H1 (cell line): ENCODE results near the gene KDSR. TPM values are rescaled to one million over a fixed set of nuclear protein-coding genes. Genes with fewer than 3 reads are reported as not detected.

Experiments used
- CBX8 ChIP-seq: fragments of 300-800, 300-1000 bp; sonication (generic); IDR thresholded peaks from 2 replicates; pipeline ENCODE4 v1.7.1; 2016; ENCODE audit warnings: low read depth, low read length, borderline replicate concordance
- CHD1 ChIP-seq: IDR thresholded peaks from 2 replicates; pipeline ENCODE4 v1.6.1; 2012; ENCODE audit warnings: low read depth, low read length, improper control_type of control experiment
- CHD2 ChIP-seq: IDR thresholded peaks from 2 replicates; pipeline ENCODE4 v1.6.1; 2012; ENCODE audit warnings: low read length, improper control_type of control experiment
- CHD7 ChIP-seq: fragments of 300-600 bp; sonication (generic); IDR thresholded peaks from 2 replicates; pipeline ENCODE4 v1.7.1; 2012; ENCODE audit warnings: low read length, moderate library complexity, mild to moderate bottlenecking, inconsistent platforms; ENCODE audit not compliant: insufficient replicate concordance
- EGR1 ChIP-seq: IDR thresholded peaks from 2 replicates; pipeline ENCODE4 v1.6.1; 2011; ENCODE audit warnings: low read depth, low read length, borderline replicate concordance
- MAFK ChIP-seq: IDR thresholded peaks from 2 replicates; pipeline ENCODE4 v1.6.1; 2012; ENCODE audit warnings: low read depth, mild to moderate bottlenecking, improper control_type of control experiment, low read length
- RFX5 ChIP-seq: IDR thresholded peaks from 2 replicates; pipeline ENCODE4 v1.6.1; 2011; ENCODE audit warnings: low read depth, low read length, improper control_type of control experiment, borderline replicate concordance
- SP2 ChIP-seq: IDR thresholded peaks from 2 replicates; pipeline ENCODE4 v1.6.1; 2012; ENCODE audit warnings: mild to moderate bottlenecking, low read length, inconsistent platforms
- TEAD4 ChIP-seq: IDR thresholded peaks from 2 replicates; pipeline ENCODE4 v1.6.1; 2012; ENCODE audit warnings: low read depth, low read length, inconsistent platforms, mixed read lengths
- polyA plus RNA-seq, 7 experiments: library from polyadenylated mRNA; depleted of rRNA in 3 of 7; stranded (reverse) in 5 of 7; unstranded in 2 of 7; fragments of >200 nt in 5 of 7; fragments of 200-250 nt in 2 of 7; gene quantifications; 1 replicate in 5 of 7; 2 replicates in 1 of 7; 4 replicates in 1 of 7; pipeline versions ENCODE4 v1.2.1 to v1.2.3, GENCODE V29; 2011 to 2013; ENCODE audit warnings: missing spikeins in 2 of 7, mixed read lengths in 2 of 7
- total RNA-seq: library from RNA; stranded (reverse); fragmentation: NEBNext Ultra II Directional; extraction: Animal tissue kit (Norgen Biotek cat#: 25700); gene quantifications from 2 replicates; pipeline ENCODE4 v1.2.1, GENCODE V29; 2021

Gene KDSR
- total and polyA plus RNA-seq, 2 of the 8 experiments (the other 6 are each of a cell fraction or from before 2014, with no cell fraction given), result 12.4 to 50.5 TPM

- no peak for TF ChIP-seq CHD7
- no peak for TF ChIP-seq EGR1
- no peak for TF ChIP-seq CBX8
- TF ChIP-seq SP2, result no peak
- no peak for TF ChIP-seq MAFK
- no peak for TF ChIP-seq RFX5
- TF ChIP-seq CHD2, result no peak
- TF ChIP-seq TEAD4, result no peak
- TF ChIP-seq CHD1, result no peak
Measured at GRCh38 chr18:63312737-63313395, 54.1 kb downstream of the KDSR start (continued).
